Uterus (tissue), 2 donors: Measurements from ENCODE around the gene DDX41.

Source experiments
- POLR2A ChIP-seq, 2 donors: fragments of 450-650 bp; IDR thresholded peaks; one replicate each; pipeline ENCODE4 v1.6.1; 2016; ENCODE audit warnings: antibody characterized with exemption in 2 of 2, mild to moderate bottlenecking in 1 of 2, moderate library complexity in 1 of 2
- TF ChIP-seq, protein P1 (sequence below), 4 experiments: fragments of 200-600 bp in 2 of 4; fragments of 450-650 bp in 2 of 4; sonication (generic) in 2 of 4; IDR thresholded peaks; one replicate each; pipeline ENCODE4 v1.5.1; 2016 to 2019; ENCODE audit warnings: antibody characterized with exemption in 4 of 4, mild to moderate bottlenecking in 2 of 4, moderate library complexity in 1 of 4

DNA sequence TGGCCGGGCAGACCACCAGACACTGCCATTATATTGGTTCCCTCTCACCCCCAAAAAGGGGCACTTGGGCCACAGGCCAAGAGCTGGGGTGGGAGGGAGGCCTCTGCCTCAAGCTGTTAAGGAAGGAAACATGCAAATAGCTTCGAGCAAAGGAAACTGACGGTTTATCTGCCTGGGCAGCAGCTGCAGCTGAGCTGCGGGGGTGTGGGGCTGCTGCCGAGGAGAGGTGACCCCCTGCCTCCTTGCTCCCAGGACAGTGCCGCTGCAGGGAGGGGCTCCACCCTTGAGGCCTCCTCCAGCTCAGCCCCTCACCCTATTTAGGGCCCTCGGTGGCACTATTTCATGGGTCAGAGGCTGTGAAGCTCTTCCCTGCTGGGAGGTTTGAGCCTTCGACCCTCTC is 7.9 kb downstream of the DDX41 start:
- TF ChIP-seq, protein P1, sequence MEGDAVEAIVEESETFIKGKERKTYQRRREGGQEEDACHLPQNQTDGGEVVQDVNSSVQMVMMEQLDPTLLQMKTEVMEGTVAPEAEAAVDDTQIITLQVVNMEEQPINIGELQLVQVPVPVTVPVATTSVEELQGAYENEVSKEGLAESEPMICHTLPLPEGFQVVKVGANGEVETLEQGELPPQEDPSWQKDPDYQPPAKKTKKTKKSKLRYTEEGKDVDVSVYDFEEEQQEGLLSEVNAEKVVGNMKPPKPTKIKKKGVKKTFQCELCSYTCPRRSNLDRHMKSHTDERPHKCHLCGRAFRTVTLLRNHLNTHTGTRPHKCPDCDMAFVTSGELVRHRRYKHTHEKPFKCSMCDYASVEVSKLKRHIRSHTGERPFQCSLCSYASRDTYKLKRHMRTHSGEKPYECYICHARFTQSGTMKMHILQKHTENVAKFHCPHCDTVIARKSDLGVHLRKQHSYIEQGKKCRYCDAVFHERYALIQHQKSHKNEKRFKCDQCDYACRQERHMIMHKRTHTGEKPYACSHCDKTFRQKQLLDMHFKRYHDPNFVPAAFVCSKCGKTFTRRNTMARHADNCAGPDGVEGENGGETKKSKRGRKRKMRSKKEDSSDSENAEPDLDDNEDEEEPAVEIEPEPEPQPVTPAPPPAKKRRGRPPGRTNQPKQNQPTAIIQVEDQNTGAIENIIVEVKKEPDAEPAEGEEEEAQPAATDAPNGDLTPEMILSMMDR (IDR thresholded peaks at IDR 0.05): no peak
- TF ChIP-seq POLR2A (IDR thresholded peaks at IDR 0.05): no peak
